ENCODE data around the gene SPECC1L.
A peak's percentile ranks its signal among the peaks of the same experiment; 100 is the strongest.

Gene SPECC1L

DNA sequence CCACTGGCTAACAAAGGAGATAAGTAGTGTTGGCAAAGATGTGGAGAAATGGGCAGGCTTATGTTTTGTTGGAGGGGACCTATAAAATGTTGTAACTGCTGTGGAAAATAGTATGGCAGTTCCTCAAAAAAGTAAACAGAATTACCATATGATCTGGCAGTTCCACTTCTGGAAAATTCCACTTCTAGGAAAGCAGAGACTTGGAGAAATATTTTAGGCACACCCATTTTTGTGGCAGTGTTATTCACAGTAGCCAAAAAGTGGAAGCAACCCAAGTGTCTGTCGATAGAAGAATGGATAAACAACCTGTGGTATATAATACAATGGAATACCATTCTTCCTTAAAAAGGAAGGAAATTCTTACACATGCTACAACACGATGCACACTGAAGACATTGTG lies 99.8 kb downstream of the SPECC1L start:
- DNase-seq = no peak

DNA sequence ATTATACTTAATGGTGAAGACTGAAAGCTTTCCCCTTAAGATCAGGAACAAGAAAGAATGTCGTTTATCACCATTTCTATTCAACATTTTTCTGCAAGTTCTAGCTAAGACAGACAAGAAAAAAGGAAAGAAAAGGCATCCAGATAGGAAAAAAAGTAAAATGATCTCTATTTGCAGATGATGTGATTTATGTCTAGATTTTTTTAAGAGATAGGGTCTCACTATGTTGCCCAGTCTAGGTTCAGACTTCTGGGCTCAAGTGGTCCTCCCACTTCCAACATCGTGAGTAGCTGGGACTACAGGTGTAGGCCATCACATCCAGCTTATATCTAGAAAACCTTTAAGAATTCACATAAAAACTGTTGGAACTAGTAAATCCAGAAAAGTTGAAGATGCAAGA lies 105.4 kb downstream of the SPECC1L start:
- DNase-seq = no peak

DNA sequence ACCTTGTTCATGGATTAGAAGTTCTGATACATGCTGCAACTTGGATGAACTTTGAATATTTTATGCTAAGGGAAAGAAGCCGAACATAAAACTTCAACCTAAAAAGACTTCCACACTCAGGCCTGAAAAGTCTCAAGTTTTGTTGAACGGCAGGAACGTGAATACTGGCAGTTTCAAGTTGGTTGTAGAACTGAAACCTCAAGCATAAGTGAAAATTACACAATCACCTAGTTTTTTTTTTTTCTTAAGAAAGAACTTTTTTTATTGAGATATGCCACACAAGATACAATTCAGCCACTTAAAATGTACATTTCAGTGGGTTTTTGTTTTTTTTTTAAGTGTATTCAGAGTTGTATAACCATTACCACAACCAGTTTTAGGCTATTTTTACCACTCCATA lies 106.0 kb downstream of the SPECC1L start:
- DNase-seq = no peak

DNA sequence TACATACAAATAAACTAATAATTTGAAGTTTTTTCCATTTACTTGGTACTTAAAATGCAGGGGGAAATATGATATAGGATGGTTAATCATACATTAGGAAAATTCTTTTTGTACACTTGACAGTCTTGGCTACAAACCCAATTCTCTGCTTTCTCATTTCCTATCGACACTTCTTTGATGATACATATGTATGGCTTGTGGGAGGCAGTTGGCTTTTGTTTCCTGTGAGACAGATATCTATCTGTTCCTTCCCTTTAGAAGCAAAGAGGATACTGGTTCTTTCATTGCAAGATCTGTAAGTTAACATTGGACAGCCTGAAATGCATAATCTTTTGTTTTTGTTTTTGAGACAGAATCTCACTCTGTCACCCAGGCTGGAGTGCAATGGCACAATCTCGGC lies 108.9 kb downstream of the SPECC1L start:
- DNase-seq = peak; percentile 56

DNA sequence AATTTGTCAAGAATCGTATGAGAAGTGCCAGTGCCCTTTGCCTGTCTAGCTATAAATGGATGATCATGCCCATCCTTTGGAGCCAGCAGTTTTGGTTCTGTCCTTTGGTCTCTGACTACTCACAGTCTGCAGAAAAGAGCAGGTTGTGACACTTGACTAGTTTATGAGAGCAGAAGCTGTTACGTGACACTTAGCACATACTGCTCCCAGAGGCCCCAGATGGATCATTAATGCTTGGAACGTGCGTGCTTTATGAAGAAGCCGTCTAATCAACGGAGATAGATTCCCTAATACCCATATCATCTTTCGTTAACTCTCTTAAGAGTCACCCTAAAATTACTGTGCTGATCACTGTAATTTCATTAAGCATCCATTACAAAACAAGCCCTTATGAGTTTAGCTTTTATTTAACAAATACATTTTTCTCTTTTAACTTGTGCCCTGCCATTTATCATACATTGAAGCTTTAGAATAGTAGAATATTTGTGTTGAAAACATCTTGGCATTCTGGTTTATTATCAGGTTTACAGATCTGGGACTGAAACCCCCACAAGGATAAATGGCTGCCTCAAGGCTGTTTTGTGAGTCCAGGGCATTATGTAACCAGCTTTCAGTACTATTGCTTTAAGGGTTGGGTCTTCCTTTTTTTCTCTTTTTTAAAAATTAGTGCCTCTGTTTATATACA lies 109.7 kb downstream of the SPECC1L start:
- DNase-seq = no peak

DNA sequence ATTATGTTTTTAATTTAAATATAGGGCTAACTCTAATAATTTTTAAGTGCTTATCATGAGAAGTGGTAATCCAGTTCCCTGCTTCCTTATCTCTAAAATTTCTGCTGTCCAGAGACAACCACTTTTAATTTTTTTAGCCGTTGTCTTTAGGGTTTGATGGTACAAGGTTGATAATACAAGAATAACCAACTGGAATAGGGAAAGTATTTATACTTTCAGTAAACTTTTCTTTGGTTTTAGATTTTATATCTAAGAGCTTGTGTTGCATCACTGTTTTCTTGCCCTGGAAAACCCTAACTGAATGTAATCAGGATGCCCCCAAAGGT lies 110.2 kb downstream of the SPECC1L start:
- no peak for DNase-seq

DNA sequence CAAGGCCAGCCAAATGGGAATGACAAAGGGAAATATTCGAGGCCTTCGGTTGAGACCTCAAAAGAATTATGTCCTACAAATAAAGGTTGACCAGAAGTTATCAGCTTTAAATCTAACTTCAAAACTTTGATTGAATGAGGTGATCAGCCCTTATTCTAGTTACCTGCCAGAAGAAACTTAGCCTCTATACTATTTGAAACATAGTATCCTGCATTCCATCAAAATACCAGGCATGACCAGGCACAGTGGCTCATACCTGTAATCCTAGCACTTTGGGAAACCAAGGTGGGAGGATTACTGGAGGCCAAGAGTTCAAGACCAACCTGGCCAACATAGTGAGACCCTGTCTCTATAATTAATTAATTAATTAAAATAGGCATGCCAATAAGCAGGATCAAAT lies 112.4 kb downstream of the SPECC1L start:
- DNase-seq = no peak

DNA sequence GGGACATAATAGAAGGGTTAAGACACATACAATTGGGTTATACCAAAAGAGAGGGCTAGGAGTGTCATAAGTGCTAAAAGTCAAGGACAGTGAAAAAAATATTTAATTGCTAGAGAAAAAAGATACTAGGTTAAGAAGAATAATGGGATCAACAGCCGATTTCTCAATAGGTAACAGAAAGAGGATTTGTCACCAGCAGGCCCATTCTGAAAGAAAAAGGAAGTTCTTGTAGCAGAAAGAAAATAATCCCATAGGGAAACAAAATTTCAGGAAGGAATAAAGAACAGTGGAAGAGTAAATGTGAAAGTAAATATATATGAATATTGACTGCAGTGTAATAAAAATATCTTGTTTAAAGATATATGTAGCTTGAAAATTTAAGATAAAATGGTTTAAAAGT lies 113.5 kb downstream of the SPECC1L start:
- no peak for DNase-seq

DNA sequence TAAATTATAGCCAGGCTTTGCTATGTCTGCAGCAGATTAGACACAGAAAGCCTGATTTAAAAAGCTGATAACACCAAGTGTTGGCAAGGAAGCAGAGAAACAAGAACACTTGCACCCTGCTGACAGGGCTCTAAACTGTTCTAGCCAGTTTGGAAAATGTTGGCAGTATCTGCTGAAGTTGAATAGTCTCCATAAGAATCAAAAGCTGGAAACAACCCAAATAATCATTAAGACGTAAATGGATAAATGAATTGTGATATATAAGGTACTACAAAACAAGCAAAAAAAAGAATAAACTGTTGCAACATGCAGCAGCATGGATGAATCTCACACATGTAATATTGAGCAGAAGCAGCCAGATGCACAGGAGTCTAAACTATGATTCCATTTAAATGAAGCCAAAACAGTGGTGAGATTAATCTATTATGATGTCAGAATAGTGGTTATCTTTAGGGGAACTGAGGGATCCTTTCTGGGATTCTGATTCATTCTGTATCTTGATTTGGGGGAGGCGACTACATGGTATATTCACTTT lies 116.4 kb downstream of the SPECC1L start:
- no peak for DNase-seq

DNA sequence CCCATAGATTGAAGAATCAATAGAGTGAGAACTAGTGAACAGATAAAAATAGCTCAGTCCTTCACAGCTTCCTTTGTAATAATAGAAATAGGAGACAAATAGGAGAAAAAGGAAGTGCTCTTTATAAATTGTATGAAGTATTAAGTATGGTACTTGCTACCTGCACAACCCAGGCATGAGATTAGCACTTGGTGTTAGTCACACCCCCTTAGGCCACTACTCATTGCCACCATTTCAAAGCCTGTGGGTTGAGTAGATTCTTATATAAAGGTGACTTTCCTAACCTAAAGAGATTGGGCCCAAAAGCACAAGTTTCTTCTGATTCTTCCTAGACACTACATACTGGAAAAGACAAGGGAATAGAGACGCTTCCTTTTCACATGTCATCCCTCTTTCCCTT lies 119.0 kb downstream of the SPECC1L start:
- DNase-seq = no peak

DNA sequence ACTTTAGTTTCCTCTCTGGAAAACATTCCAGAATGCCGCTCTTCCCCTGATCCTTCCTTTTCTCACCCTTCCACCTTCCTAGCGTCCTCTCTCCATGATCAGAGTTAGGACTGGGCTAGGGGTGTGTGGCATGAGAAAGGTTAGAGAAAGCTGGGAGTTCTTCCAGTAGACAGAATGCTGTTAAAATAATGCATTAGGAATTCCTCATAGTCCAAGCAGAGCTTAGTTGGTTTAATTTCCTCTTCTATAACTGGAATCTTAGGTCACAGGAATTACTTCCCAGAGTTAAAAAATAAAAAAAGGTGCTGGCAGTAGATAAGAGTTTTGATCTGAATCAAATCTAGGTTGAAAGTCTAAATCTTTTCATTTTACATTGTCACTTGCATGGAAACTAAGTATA lies 119.5 kb downstream of the SPECC1L start:
- DNase-seq = no peak

DNA sequence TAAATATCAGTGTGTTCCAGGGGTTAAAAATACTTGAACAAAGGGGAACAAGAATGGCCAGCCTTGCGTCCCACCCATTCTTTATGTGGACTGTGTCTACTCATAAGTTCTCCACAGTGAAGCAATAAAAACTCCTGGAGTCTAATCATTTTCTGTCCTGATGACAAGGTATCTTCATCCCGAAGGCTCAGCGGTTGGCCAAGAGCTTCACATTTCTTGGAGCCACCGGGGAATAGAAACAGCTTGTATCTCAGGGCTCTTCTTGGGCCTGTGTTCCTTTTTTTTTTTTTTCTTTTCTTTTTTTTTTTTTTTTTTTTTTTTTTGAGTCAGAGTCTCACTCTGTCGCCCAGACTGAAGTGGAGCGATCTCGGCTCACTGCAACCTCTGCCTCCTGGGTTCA lies 119.9 kb downstream of the SPECC1L start:
- no peak for DNase-seq

DNA sequence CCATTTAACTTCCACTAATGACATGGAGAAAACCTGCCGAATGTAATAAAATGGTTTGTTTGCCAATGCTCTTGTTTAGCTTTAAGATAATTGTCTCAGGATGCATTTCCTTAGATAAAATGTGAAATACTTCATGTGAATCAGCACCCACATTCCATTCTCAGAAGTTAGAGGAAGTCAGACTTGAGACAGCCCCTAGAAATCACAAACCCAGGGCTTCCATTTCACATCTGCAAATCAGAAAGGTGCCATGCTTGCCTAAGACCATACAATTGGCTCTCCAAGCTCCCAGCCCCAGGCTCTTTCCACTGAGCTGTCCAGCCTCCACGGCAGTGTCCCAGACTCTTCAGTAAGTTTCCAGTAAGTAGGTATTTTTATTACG lies 121.2 kb downstream of the SPECC1L start:
- peak; percentile 84 for DNase-seq

DNA sequence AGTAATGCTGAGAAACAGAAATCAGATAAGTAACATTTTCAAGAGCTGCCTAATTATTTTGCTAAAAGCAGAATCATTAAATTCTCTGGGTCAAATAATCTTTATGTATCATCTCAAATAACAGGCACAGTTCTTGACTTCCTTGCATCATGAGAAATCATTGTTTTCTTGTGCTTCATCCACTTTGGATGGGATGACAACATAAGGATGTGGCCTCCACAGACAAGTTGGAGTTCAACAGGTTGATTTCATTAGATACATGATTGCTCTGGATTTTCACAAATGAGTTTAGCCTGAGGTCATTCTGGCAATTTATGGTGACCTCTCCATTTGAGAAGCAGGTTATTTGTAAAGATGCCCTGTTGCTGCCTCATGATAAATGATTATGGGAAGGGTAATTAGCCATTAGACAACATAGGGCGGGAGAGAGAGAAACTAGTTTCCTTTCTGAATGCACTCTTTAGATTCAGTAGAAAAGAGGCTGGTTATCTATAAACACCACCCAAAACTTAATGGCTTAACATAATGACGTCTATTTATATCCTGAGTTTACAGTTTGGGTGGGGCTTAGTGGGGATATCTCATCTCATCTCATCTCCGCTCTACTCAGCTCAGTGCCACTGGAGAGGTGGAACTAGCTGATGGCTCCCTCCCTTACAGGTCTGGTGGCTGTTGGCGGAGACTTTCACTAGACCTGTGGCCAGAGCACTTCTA lies 121.7 kb downstream of the SPECC1L start:
- DNase-seq = peak; percentile 38

DNA sequence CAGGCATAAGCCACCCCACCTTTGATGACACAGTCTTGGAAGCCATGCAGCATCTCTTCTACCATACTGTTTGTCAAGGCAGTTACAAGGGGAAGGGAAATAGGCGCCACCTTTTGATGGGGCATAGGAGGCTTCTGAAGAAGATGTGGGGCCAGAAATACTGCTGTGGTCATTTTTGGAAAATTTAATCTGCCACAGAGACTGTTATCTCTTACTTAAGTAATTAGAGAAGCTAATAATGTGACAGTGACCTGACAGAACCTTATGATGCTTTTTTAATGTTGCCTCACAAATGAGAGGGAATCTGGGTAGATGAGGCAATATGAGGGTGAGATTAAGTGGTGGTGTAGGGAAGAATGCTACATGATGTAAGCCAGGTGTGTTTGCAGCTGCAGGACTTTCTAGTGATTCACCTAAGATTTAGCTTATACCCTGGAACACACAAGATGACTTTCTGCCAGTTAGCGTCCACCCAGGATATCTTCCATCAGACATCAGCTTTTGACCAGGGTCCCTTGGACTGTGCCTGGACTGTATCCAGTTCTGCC lies 122.5 kb downstream of the SPECC1L start:
- no peak for DNase-seq

DNA sequence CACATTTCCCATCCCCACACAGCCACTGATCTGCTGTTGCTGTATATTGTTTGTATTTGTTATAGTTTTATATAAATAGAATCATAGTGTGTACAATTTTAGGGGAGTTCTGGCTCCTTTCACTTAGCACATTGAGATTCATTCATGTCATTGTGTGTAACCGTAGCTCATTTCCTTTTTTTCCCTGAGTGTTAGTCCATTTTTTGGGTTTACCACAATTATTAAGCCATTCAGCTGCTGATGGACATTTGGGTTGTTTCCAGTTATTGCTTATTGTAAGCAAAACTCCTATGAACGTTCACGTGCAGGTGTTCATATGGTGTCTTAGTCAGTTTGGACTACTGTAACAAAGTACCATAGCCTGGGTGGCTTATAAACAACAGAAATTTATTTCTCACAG lies 123.2 kb downstream of the SPECC1L start:
- DNase-seq = no peak

DNA sequence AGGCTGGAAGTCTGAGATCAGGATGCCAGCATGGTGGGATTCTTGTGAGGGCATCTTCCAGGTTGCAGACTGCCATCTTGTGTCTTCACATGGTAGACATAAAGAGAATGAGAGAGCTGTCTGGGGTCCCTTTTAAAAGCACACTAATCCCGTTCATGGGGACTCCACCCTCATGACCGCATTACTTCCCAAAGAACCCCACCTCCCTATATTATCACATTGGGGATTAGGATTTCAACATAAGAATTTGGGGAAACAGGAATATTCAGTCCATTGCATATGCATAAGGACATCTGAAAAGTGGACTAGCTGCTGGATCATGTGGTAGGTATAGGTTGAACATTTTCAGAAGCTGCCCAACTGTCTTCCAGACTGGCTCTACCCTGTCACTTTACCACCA lies 123.6 kb downstream of the SPECC1L start:
- no peak for DNase-seq

DNA sequence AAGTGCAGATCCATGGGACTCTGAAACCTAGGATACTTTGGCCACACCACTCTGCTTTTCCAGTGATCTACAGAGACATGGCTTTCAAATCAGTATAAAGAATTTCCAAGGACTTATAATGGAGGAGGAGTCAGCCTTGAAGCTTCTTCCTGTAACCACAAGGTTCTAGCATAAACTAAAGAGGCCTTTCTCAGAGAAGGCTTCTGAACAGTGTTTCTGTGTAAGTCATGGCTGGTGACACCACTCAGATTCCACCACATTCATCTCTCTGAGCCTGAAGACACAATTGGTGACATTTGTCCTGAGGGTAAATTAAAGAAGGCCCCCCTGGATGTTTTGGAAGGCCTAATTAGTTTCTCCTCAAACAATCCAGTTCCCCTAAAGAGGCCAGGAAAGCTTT lies 127.8 kb downstream of the SPECC1L start:
- no peak for DNase-seq

DNA sequence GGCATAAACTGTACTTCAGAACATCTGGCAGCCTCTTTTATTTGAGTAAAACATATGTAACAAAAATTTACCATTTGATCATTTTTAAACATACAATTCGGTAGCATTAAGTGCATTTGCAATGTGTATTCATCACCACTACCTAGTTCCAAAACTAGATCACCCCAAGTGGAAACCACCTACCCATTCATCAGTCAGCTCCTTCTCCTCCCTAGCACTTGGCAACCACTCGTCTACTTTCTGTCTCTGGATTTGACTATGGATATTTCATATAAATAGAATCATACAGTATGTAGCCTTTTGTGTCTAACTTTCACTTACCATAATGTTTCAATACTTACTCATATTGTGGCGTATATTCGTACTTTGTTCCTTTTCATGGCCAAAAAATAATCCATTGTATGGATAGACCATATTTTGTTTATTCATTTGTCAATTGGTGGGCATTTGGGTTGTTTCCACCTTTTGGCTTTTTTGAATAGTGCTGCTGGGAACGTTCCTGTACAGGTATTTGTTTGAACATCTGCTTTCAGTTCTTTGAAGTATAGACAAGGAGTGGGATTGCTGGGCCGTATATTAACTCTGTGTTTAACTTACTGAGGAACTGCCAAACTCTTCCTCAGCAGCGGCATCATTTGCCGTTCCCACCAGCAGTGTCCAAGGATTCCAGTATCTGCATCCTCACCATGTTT lies 129.5 kb downstream of the SPECC1L start:
- no peak for DNase-seq

DNA sequence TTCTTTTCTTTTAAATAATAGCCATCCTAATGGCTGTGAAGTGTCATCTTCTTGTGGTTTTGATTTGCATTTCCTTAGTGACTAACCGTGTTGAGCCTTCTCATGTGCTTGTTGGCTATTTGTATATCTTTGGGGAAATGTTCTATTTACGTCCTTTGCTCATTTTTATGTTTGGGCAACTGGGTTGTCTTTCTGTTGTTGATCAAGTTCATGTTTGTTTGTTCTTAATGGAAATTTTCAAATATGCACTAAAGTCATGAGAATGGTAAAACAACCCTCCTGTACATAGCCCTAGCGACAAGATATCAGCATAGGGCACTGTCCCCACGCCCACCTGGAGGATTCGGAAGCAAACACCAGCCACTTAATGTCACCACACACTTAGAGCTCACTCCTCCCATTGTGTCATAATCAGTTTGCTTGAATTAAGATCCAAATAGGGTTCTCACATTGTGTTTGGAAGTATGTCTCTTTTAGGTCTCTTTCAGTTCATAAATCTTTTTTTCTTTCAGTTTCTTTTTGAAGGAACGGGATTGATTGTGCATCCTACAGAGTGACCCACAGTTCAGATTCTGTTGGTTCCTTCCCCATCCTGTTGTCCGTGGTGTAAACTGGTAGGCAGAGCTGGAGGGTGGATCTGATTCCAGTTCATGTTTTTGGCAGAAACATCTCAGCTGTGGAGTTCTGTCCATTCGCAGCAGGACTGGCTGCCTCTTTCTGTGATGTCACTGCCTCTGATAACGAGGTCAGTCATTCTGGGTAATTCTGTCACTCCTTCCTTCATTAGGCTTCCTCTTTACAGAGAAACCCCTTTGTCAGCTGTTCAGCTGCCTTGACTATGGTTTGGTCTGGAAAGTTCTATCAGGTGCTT lies 130.3 kb downstream of the SPECC1L start:
- peak; percentile 40 for DNase-seq

DNA sequence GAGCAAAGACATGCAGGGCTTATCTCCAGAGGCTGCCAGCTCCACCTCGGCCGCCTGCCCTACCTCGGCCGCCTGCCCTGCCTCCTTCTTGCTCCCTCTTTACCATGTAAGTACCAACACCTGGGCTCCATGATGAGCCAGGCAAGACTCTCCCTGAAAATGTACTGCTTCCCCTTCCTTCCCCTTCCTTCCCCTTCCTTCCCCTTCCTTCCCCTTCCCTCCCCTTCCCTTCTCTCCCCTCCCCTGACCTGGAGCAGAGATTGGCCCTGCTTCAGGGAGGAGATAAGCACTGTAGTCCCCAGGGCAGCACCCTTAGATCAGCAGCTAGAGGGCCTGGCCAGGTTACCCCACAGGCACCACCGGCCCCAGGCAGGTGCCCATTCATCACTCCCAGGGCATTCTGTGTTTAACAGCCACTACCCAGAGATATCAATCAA lies 131.3 kb downstream of the SPECC1L start:
- no peak for DNase-seq

DNA sequence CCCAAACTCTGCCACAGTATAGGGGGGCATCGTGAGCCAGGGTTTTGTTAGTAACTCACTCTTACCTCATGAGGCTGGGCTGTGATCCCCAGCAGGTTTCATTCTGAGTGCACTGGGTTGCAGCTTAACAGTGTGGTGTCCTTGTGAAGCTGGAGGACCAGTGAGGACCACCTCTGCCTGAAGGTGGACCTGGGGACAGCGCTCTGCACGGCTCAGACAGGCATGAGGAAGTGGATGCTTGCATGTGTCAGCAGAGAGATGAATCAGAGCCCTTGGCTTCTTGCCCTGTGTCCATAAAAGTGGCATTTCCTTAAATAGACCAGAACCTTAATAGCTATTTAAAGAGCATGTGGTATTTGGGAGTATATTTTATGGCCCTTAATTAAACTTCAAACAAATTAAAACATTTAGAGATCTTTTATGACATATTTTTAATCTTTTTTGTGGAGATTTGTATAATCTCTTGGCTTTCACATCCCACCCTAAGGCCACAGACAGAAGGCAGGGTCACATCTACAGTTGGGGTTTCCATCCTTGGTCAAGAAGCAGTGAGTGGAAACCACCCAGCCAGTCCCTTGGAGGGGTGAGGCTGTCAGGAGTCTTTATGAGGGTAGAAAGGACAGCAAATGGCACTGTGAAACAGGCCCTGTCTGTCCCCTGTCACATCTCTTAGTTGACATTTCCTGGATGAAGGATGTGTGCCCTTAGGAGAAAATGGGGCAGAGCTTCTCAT lies 132.0 kb downstream of the SPECC1L start:
- DNase-seq = peak; percentile 97

All from EL (cell line).